Skin epidermis (tissue), 12 donors: ENCODE data around the gene OR9K2.
"Not testable (repeated sequence)": the region's sequence is repeated elsewhere in the genome, so short reads cannot be mapped to it uniquely, and the experiment has no call there.

Experiments used
- H3K27ac ChIP-seq, 21 experiments: fragments of 200-600 bp; sonication (generic) in 11 of 21; one replicate each; pipeline ENCODE4 v1.5.0; 2020; ENCODE audit warnings: mild to moderate bottlenecking in 3 of 21, inconsistent platforms in 2 of 21, moderate library complexity in 2 of 21
- H3K4me3 ChIP-seq, 7 experiments: fragments of 200-600 bp; sonication (generic) in 2 of 7; one replicate each; pipeline ENCODE4 v1.5.0; 2020; ENCODE audit warnings: inconsistent platforms in 2 of 7, mild to moderate bottlenecking in 2 of 7, moderate library complexity in 1 of 7

The OR9K2 gene

DNA sequence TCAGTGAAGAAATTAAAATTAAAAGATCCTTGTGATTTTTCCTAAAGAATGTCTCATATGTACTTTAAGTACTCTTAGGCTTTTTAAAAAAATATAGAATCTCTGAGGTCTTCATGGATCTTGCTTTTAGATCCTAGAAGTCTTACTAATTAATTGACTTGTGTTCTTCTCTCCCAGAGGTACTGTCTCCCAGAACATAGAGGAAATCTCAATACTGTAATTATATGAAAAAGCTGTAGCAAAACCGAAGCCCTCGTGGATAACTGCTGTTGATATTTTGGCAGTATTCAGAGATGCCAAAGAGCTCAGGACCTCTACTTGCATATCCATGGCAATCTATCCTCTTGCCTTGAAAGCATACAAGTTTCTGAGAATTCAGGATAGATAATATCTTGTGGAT lies at the start of gene OR9K2:
Gene OR9K2 (plus strand): TSS at position 301 of the 400 bp plus-strand sequence. CDS start 3,429 bp downstream, outside the sequence.
- H3K4me3 ChIP-seq: no peak within 1 kb of the TSS
- no peak within 1 kb of the TSS for H3K27ac ChIP-seq

DNA sequence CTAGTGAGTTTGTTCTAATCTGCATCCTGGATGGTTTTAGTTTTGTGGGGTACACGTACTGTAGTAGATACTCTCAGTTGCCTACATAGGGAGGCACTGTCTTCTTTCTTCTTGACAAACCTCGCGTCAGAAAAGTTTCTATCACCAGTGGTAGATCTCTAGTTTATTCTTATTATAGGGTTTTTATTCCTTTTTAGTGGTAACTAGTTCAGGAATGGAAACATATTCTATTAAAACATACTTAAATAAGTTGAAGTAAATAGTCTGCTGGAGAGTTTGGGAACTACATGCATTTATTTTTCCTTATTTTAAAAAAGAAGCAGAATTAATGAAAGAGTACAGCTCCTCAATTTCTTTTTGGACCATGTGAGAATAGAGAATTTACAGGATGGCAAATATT lies 33.6 kb upstream of the OR9K2 start:
- Histone ChIP-seq H3K4me3 (no peak overlapping the region), H3K27ac (no peak overlapping the region)

GRCh38 chr12:55112378-55112875 lies 13.8 kb upstream of the OR9K2 start:
- H3K27ac ChIP-seq: no peak overlapping the region
- H3K4me3 ChIP-seq: no peak overlapping the region

GRCh38 chr12:55116152-55116551 lies 10.1 kb upstream of the OR9K2 start:
- no peak overlapping the region for H3K27ac ChIP-seq
- H3K4me3 ChIP-seq: no peak overlapping the region

DNA sequence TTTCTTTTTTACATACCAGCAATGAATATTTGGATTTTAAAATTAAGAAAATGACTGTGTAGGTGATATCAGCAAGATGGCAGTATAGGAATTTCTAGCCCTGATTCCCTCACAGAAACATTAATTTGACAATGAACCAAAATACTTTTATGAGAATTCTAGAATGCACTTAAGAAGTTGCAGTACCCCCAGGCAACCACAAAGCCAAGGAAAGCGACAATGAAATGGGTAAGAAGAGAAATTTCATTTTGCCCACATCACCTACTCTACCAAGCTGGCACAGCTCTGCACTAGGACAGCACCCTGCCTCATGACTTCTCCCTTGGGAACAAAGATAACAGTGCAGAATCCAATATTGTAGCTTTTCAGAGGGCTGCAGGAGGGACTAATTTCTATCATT lies 6.6 kb downstream of the OR9K2 start:
- Histone ChIP-seq H3K4me3 (no peak overlapping the region), H3K27ac (no peak overlapping the region)

- H3K4me3 ChIP-seq: no peak overlapping the region
- H3K27ac ChIP-seq: no peak overlapping the region
Observed at GRCh38 chr12:55142669-55143565, 16.7 kb downstream of the OR9K2 start.

DNA sequence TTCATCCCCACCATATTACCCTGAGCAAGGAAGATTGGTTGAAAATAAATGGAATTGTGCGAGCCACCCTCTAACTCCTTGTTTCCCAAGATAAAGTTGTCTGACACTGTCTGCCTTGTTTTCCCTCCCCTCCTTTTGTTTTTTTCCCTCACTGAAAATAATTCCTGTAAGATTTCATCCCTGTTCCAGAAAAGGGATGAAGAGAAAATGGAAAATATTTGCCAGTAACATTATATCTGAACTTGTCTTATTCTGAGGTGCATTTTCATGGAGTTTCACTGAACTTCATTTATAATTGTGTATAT lies 17.3 kb downstream of the OR9K2 start:
- Histone ChIP-seq H3K4me3 (no peak overlapping the region), H3K27ac (no peak overlapping the region)

DNA sequence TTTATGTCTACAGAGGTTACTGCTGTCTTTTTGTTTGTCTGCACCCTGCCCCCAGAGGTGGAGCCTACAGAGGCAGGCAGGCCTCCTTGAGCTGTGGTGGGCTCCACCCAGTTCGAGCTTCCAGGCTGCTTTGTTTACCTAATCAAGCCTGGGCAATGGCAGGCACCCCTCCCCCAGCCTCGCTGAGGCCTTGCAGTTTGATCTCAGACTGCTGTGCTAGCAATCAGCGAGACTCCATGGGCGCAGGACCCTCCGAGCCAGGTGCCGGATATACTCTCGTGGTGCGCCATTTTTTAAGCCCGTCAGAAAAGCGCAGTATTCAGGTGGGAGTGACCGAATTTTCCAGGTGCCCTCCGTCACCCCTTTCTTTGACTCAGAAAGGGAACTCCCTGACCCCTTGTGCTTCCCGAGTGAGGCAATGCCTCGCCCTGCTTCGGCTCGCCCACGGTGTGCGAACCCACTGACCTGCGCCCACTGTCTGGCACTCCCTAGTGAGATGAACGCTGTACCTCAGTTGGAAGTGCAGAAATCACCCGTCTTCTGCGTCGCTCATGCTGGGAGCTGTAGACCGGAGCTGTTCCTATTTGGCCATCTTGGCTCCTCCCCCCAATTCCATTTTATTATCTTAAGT lies 40.9 kb downstream of the OR9K2 start:
- H3K4me3 ChIP-seq, H3K27ac ChIP-seq: not testable (repeated sequence)

DNA sequence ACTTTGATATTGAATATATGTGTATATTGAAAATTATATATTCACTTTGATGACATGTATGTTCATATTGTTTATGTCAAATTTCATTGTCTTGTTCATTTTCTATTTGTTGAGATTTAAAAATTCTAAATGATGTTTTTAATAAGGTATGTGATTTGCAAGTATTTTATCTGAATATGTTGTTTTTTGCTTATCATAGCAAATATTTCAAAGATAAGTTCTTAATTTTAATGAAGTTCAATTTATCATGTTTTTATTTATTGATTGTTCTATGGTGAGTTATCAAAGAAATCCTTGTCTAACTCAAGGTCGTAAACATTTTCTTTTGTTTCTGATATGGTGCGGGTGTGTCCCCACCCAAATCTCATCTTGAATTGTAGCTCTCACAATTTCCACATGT lies 45.2 kb downstream of the OR9K2 start:
- Histone ChIP-seq H3K27ac (no peak overlapping the region), H3K4me3 (no peak overlapping the region)

GRCh38 chr12:55171846-55172245 lies 45.6 kb downstream of the OR9K2 start:
- not testable (repeated sequence) for H3K27ac ChIP-seq, H3K4me3 ChIP-seq

GRCh38 chr12:55172686-55173085 lies 46.5 kb downstream of the OR9K2 start:
- Histone ChIP-seq H3K27ac (no peak overlapping the region), H3K4me3 (no peak overlapping the region)

DNA sequence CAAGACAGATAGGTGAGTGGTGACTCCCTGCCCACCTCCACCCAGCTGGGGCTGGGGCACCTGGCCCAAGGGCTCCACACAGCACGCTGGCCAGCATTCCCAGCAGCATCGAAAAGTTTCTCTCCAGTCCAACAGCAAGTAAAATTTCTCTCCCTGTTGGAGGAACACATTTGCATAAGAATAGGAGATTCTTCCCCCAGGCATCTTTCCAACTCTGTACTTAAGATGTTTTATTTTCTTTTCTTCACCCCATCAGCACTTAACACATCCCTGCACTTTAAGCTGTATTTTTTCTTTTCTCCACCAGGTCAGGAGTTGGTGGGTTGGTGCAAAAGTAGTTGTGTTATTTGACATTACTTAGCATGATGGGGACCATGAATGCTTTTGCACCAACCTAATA lies 47.2 kb downstream of the OR9K2 start:
- Histone ChIP-seq H3K27ac (no peak overlapping the region), H3K4me3 (no peak overlapping the region)
